Measurements from ENCODE around the gene KLHDC7A. TPM values are rescaled to one million over a fixed set of nuclear protein-coding genes. Genes with fewer than 3 reads are reported as not detected.
"Not testable (repeated sequence)": the region's sequence is repeated elsewhere in the genome, so short reads cannot be mapped to it uniquely, and the experiment has no call there.

KLHDC7A gene
- total RNA-seq, 1 experiment from 2014 or later: not detected

GRCh38 chr1:18448889-18449288, 31.8 kb upstream of the KLHDC7A start:
- intact Hi-C loops (cut with micrococcal nuclease): no loop called here
- ChIA-PET CTCF (no interaction called here), POLR2A (no interaction called here)
- TF ChIP-seq CTCF (IDR thresholded peaks at IDR 0.05; ENCODE audit: unreplicated experiment): no peak
- Mint-ChIP-seq H3K27ac (ENCODE audit: low read depth, unreplicated experiment) (no peak overlapping the region), H3K4me3 (ENCODE audit: unreplicated experiment) (no peak overlapping the region), H3K27me3 (ENCODE audit: insufficient read depth, unreplicated experiment) (peaks cover 14% of the 10 kb centered on the region), H3K36me3 (ENCODE audit: insufficient read depth, unreplicated experiment) (no peaks in the 10 kb centered on the region), H3K4me1 (ENCODE audit: insufficient read depth, unreplicated experiment) (no peaks in the 10 kb centered on the region), H3K9me3 (ENCODE audit: unreplicated experiment) (no peaks in the 10 kb centered on the region)
- DNase-seq (ENCODE audit: unreplicated experiment): no peak
- no TSS peak for BruUV-seq (replicated peaks)

GRCh38 chr1:18452550-18452949, 28.2 kb upstream of the KLHDC7A start:
- POLR2A ChIA-PET: no interaction called here
- DNase-seq (ENCODE audit: unreplicated experiment): peak; percentile 29
- no peaks in the 10 kb centered on the region for H3K4me1 Mint-ChIP-seq (ENCODE audit: insufficient read depth, unreplicated experiment)
- H3K27ac Mint-ChIP-seq (ENCODE audit: low read depth, unreplicated experiment): no peak overlapping the region
- no peak overlapping the region for H3K4me3 Mint-ChIP-seq (ENCODE audit: unreplicated experiment)
- no TSS peak for BruUV-seq (replicated peaks)
- H3K9me3 Mint-ChIP-seq (ENCODE audit: unreplicated experiment): no peaks in the 10 kb centered on the region
- intact Hi-C loops (cut with micrococcal nuclease): no loop called here
- no peaks in the 10 kb centered on the region for H3K36me3 Mint-ChIP-seq (ENCODE audit: insufficient read depth, unreplicated experiment)
- TF ChIP-seq CTCF (IDR thresholded peaks at IDR 0.05; ENCODE audit: unreplicated experiment): no peak
- CTCF ChIA-PET: interaction anchor here (0.7 kb wide), 1 partner anchor 94 kb away, joined by 5 read pairs; no protein-coding TSS in a partner anchor
- H3K27me3 Mint-ChIP-seq (ENCODE audit: insufficient read depth, unreplicated experiment): peaks cover 10% of the 10 kb centered on the region

- POLR2A ChIA-PET: no interaction called here
- Mint-ChIP-seq H3K27me3 (ENCODE audit: insufficient read depth, unreplicated experiment) (peaks cover 12% of the 10 kb centered on the region), H3K4me1 (ENCODE audit: insufficient read depth, unreplicated experiment) (no peaks in the 10 kb centered on the region), H3K36me3 (ENCODE audit: insufficient read depth, unreplicated experiment) (no peaks in the 10 kb centered on the region), H3K9me3 (ENCODE audit: unreplicated experiment) (no peaks in the 10 kb centered on the region), H3K27ac (ENCODE audit: low read depth, unreplicated experiment) (no peak overlapping the region), H3K4me3 (ENCODE audit: unreplicated experiment) (no peak overlapping the region)
- DNase-seq (ENCODE audit: unreplicated experiment): no peak
- BruUV-seq (replicated peaks): no TSS peak
- CTCF ChIA-PET: no interaction called here
- no peak for TF ChIP-seq CTCF (IDR thresholded peaks at IDR 0.05; ENCODE audit: unreplicated experiment)
- intact Hi-C loops (cut with micrococcal nuclease): no loop called here
Observed at GRCh38 chr1:18458133-18459092, 22.3 kb upstream of the KLHDC7A start.

- Mint-ChIP-seq H3K27ac (ENCODE audit: low read depth, unreplicated experiment) (no peak overlapping the region), H3K27me3 (ENCODE audit: insufficient read depth, unreplicated experiment) (peaks cover 12% of the 10 kb centered on the region), H3K4me1 (ENCODE audit: insufficient read depth, unreplicated experiment) (no peaks in the 10 kb centered on the region), H3K4me3 (ENCODE audit: unreplicated experiment) (no peak overlapping the region), H3K36me3 (ENCODE audit: insufficient read depth, unreplicated experiment) (no peaks in the 10 kb centered on the region), H3K9me3 (ENCODE audit: unreplicated experiment) (no peaks in the 10 kb centered on the region)
- intact Hi-C loops (cut with micrococcal nuclease): no loop called here
- DNase-seq (ENCODE audit: unreplicated experiment): no peak
- BruUV-seq (replicated peaks): no TSS peak
- ChIA-PET POLR2A (no interaction called here), CTCF (no interaction called here)
- TF ChIP-seq CTCF (IDR thresholded peaks at IDR 0.05; ENCODE audit: unreplicated experiment): no peak
Observed at GRCh38 chr1:18461656-18462055, 19.1 kb upstream of the KLHDC7A start.

GRCh38 chr1:18462517-18462916, 18.2 kb upstream of the KLHDC7A start:
- CTCF ChIA-PET; intact Hi-C loops (cut with micrococcal nuclease): not testable (repeated sequence)

More at GRCh38 chr1:18462517-18462916, 18.2 kb upstream of the KLHDC7A start:
- POLR2A ChIA-PET; H3K27ac Mint-ChIP-seq (ENCODE audit: low read depth, unreplicated experiment); BruUV-seq (replicated peaks); DNase-seq (ENCODE audit: unreplicated experiment); H3K36me3 Mint-ChIP-seq (ENCODE audit: insufficient read depth, unreplicated experiment); H3K4me3 Mint-ChIP-seq (ENCODE audit: unreplicated experiment); H3K9me3 Mint-ChIP-seq (ENCODE audit: unreplicated experiment); H3K4me1 Mint-ChIP-seq (ENCODE audit: insufficient read depth, unreplicated experiment): not testable (repeated sequence)
- H3K27me3 Mint-ChIP-seq (ENCODE audit: insufficient read depth, unreplicated experiment): peaks cover 12% of the 10 kb centered on the region
